HG02588 (cell line): ENCODE results near the gene LPO.

Source experiments
- ATAC-seq: cut with Tn5 transposase; IDR thresholded peaks from one replicate; pipeline ENCODE4 v1.9.1; 2021; ENCODE audit warnings: mild to moderate bottlenecking, moderate library complexity; ENCODE audit not compliant: unreplicated experiment

LPO gene

DNA sequence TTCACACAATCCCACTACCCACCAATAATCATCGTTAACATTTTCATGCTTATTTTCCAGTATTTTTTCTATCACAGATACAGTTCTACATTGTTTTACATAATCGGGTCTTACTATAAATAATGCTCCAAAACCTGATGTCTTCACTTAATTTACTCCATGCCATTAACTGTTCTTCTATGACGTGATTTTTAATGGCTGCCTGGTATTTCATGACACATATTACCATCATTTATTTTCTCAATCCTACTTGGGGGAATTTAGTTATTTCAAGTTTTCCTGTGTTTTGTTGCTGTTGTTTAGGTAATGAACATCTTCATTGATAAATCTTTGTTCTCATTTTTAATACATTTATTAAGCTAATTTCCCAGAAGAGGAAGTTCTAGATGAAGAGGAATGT is 14.7 kb downstream of the LPO start:
- ATAC-seq, result no peak

DNA sequence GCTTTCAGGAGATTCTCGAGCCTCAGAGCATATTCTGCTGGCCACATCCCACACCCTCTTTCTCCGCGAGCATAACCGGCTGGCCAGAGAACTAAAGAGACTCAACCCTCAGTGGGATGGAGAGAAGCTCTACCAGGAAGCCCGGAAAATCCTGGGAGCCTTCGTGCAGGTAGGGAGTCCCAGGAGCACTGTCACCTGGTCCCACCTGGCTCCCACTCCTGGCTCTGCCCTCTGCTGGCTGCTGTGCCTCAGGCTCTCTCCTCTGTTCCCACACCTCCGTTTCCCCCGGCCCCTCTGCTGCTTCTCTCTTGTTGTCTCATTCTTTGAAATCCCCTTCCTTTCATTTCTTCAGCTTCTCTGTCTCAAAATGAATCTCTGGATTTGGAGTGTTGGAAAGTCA is 16.4 kb downstream of the LPO start:
- ATAC-seq, result no peak

DNA sequence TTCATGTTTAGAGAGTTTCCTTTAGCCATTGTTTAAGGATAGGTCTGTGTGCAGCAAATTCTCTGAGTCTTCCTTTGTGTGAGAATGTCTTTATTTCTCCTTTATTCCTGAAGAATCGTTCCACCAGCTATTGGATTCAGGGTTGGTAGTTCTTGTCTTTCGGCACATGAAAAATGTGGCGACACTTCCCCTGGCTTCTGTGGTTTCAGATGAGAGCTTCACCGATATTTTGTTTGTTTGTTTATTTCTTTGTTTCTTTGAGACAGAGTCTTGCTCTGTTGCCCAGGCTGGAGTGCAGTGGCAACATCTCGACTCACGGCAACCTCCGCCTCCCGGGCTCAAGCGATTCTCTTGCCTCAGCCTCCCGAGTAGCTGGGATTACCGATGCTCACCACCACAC is 23.8 kb downstream of the LPO start:
- ATAC-seq, result no peak

DNA sequence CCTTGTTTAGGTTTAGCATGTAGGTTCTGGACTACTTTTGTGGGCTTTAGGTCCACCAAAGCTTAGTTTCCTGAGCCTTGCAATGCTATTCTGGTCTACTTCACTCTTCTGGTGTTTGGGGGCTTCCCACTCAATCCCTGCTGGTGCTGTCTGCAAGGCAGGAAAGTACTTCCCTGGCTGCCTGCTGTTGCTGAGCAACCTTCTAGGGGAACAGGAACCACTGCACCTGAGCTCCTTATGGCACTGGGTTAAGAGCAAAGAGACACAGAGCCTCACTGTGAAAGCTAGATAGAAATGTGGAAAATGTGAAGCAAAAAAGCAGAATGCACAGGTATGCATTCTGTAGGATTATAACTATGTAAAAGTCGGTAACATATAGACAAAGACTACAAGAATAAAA is 25.4 kb downstream of the LPO start:
- ATAC-seq, result no peak

DNA sequence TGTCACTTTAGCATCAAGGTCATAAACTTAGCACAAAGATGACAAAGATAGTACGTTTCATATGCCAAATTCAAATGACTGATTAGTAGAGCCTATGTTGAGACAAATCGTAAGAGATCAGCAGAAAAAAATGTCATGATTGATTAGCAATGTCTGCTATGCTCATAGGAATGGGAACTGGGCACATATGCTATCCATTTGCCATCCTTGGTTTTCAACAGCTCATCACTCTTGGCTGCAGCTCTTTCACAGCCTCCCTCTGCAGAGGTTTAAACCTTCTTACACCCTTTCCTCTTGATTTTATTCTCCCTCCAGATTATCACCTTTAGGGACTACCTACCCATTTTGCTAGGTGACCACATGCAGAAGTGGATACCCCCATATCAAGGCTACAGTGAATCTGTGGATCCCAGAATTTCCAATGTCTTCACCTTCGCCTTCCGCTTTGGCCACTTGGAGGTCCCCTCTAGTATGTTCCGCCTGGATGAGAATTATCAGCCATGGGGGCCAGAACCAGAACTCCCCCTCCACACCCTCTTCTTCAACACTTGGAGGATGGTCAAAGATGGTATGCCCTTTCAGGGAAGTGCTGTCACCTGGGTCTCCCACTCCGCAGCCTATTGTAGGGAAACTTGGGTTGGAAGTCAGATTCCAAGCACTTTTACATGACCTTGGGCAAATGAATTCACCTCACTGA is 26.2 kb downstream of the LPO start:
- ATAC-seq, result no peak

DNA sequence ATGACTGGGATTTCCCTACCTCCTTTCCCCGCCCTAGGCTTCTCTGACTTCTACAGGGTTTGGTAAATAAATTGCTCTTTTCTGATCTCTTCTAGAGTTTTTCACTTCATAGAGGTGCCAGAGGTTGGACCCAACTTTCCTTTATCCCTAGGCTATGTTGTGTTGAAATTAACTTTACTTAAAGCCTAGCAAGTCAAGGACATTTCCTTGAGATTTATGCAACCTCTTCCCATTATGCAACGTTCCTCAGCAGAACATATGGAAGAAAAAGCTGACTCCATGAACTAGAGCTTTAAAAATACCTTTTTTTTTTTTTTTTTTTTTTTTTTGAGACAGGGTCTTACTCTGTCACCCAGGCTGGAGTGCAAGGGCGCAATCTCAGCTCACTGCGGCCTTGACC is 26.9 kb downstream of the LPO start:
- ATAC-seq, result no peak

DNA sequence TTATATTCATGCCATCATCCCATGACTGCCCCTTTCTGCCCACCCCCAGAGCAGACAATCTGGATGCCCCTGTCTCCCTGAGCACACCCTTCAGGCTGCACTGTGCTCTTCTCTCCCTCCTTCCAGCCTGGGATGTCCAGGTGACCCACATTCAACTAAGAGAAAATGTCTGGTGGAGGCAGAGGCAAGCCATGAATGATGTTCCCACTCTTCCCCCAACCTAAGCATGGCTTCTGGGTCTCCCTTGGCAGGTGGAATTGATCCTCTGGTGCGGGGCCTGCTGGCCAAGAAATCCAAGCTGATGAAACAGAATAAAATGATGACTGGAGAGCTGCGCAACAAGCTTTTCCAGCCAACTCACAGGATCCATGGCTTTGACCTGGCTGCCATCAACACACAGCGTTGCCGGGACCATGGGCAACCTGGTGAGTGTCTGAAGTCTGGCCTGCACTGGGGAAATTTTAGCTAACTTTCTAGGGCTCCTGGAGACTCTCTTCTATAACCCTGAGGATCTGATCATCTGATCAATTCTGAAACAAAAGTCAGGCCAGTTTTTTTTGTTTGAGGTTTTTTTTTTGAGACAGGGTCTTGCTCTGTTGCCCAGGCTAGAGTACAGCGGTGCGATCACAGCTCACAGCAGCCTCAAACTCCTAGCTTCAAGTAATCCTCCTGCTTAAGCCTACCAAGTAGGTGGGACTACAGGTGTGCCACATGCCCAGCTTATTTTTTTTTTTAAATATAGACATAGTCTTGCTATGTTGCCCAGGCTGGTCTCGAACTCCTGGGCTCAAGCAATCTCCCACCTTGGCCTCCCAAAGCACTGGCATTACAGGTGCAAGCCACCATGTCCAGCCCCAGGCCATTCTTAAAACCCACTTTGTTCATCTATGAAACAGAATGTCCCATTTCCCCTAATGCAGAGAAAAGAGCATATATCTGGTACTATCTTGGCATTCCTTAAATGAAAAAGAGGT is 27.8 kb downstream of the LPO start:
- no peak for ATAC-seq

DNA sequence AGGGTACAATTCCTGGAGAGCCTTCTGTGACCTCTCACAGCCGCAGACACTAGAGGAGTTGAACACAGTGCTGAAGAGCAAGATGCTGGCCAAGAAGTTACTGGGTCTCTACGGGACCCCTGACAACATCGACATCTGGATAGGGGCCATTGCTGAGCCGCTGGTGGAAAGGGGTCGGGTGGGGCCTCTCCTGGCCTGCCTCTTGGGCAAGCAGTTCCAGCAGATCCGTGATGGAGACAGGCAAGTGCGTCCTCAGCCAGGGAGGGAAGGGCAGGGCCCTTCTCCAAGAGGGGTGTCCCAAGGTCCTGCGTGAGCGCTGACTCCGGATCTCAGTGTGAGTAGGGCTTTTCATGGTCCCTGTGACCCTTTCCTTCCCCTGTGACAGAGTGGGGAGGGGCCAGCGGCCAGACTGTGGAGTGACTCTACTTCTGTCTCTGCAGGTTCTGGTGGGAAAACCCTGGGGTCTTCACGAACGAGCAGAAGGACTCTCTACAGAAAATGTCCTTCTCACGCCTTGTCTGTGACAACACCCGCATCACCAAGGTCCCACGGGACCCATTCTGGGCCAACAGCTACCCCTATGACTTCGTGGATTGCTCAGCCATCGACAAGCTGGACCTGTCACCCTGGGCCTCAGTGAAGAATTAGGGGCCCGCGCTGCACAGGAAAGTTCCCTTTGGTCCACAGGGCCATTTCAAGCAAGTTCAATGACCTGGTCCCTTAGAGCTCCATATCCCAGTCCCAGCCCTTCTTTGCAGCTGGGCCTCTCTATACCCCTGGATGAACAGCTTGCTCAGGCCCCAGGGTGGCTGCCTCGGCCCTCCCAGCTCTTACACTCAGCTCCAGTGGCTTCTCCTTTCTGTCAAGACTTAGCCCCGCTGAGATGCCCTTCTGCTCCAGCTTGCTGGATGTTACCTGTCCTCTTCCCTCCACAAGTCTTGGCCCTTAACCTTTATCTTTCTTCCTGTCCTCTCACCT is 29.3 kb downstream of the LPO start:
- ATAC-seq, result no peak

DNA sequence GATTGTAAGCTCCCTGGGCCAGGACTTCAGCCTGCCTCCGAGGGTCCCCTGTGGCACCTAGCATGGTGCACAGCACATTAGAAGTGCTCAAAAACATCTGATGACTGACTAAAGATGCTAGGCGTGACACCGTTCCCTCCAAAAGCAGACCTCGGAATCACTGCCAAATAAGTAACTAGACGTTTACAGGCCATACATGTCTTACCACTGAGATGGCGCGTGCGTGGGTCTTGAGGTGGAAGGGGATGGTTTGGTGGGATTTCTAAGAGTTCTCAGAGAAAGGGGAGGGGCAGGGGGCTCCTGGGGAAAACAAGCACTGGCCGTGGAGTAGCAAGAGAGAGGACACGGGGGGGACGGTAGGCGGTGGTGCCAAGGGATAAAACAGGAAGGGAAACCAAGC is 29.9 kb downstream of the LPO start:
- no peak for ATAC-seq

DNA sequence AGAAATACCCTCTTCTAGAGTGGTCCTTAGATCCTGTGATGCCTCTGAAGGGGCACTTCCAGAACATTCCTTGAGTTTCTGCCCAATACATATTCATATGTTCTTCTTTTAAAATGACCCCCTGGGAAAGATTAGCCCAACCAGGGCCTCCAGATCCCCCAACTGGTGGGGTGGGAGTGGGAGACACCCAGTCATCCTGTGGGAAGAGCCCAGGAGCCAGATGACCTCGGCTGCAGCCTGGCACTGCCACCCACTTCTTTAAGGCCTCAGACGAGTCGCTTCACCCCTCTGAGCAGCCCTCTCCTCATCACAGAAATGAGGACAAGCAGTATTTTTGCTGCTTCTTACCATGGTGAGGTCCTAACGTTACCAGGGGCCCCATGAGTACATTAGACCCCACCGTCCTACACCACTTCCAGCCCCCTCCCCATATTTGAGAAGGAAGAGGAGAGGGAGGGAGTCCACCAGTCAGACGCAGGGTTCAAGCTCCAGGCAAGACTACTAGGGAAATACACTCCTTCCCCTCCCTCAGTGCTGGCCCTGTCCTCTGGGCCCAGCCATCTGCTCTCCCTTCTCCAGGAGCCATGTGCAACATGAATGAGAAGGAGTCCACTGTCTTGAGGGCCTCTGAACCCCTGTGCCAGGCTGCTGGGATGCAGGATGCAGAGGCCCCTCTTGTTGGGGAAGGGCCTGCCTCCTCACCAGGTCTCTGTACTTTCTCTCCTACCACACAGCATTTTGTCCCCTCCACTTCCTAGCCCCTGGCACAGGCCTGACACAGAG is 30.6 kb downstream of the LPO start:
- ATAC-seq, result no peak

DNA sequence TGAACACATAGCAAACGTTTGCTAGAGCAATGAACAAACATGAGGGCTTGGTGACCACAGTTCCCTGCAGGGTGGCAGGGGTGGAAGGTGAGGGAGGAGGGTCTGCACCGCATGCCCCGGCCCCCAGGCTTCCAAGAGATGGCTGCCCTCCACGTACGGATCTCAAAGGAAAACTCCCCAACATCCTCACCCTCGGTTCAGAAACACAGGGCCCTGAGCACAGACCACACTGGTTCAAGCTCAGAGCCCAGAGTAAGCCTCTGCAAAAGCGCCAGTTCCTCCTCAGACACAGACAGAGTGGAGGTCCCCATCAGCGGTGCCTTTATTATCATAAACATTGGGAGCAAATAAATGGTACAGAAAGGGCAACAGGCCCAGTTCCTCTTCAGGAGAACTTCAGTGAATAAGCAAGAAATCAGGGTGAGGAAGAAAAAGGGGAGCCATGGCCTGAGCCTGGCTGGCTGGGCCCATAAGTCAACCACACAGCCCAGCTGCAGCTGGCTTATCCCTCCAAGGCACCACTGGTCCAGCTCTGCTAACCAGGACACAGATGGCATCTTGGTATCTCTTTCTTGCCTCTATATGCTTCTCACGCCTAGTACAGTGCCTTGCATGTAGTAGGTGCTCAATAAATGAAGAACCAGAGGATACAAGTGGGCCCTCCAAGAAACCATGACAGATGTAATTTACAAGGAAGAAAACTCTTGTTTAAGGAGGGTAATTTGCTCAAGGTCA is 31.3 kb downstream of the LPO start:
- ATAC-seq, result no peak

DNA sequence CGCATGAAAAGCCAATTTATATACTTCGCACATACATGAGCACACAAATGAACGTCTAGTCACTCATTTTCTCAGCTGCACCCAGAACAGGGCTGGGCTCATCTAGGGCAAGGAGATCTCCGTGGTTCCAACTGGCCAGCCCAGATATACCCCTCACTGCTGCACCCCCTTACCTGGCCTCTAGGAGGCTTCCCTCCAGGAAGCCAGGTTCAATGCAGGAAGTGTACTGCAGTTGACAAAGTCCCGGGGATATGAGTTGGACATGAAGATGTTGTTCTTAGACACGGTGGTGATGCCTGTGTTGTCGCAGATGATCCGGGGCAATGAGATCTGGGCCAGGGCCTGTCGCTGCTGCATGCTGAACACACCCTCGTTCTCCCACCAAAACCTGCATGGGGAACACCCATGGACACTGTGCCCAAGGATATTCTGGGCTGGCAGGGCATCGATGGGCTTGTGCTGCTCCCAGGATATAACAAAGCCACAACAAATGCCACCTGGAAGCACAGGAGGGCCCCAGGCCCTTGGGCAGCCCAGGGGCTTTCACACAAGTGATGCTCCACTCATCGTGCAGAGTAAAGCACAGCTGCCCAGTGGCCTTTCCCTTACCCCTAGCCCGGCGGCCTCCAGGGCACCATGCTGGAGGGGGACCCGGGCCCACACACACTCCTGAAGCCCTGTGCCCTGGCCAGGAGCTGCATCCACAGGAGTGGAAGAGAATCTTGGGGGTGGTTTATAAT is 32.3 kb downstream of the LPO start:
- ATAC-seq, result no peak

DNA sequence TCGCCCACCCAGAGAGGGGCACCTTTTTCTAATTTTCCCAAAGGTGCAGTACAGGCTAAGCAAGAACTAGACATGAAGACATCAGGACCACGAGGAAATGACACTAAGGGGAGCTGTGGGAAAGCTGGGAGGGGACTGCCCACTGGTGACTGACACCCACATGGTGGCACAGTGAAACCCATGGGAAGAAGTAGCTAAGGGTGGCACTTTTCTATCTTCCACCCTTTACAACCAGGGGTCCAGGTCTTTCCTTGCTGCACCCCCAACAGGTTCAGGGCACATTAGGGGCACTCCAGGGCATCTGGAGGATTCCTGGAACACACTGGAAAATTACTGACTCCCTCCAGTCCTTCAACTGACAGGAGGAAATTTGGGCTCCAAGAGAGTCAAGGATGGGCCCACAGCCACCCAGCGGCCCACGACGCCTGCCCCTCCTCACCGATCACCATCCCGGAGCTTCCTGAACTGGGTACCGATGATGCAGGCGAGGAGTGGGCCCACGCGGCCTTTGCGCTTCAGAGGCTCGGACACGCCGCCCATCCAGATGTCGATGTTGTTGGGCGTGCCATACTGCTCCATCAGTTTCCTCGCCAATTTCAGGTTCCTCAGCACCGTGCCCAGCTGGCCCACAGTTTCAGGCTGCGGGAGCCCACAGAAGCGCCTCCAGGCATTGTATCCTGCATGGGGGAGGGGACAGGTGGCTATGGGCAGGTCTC is 33.0 kb downstream of the LPO start:
- no peak for ATAC-seq

DNA sequence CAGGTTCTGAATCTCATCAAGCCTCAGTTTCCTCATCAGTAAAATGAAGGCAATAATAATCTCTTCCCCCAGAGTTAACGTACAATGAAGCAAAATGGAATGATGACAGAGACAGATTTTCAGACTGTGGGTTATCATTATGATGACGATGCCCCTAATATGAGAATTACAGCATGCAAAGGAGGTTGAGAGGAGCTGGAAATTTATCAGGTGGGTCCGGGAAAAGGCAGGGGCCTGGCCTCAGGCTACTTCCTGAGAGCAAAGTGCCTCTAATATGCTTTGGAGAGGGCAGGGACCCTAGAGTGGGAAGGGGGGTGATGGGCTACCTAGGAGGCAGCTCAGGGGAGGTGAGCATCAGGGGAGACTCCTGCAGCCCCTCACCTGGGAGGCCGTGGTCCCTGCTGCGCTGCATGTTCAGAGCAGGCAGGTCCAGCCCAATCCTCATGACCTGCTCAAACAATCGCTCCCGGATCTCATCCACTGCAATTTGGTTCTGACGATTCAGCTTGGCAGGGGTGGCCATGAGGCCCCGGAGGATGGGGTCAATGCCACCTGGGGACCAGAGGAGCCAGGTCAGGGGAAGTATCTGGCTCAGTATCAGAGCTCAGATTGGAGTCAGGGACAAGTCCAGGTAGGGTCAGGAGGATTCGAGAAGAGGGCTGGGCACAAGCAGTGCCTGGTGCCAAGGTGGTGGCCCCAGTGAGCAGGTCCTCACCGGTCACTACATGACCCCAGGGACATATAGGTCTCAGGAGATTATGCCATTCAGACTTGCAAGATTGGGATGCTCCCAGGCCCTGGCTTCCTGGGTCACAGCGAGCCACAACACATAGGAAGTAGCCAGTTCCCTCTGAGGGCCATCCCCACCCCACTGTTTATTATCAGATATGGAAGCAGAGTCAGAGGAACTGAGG is 34.2 kb downstream of the LPO start:
- no peak for ATAC-seq

DNA sequence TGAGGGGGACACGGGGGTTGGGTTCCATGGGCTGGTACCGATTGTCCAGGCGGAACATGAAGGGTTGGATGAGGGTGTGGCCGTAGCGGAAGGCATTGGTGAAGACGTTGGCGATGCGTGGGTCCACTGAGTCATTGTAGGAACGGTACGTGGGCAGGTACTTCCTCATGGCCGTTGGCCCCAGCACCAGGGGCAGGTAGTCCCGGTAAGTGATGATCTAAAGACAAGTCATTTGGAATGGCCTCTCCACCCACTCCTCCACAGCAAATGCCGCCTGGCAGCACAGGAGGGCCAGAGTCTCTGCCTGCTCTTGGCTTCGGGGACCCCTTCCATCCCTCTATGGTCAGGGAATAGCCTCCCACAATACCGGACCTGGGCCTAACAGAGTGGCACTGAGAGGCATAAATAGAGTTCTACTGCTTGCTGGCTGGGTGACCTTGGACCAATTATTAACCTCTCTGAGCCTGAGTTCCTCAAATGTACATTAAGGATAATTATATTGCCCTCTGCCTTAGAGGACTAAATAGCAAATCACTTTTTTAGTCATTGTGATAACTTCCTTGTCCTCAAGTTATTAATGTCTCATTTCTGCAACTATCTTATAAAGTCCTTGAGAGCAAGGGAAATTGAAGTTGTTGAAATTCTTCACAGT is 35.2 kb downstream of the LPO start:
- ATAC-seq, result no peak

DNA sequence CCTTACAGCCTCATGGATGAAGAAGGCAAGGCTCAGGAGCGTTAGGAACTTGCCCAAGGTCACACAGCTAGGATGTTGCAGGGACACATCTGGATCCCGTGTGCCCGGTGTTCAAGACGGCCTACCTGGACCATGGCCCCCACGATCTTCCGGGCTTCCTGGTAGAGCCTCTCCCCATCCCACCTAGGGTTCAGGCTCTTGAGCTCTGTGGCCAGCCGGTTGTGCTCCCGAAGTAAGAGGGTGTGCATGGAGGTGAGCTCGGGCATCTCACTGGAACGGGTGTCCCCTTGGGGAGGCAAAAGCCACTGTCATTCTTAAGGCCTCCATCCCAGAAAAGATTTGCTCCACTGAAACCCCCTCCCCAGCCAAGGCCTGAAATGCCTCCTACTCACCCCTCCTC is 37.0 kb downstream of the LPO start:
- ATAC-seq, result no peak

DNA sequence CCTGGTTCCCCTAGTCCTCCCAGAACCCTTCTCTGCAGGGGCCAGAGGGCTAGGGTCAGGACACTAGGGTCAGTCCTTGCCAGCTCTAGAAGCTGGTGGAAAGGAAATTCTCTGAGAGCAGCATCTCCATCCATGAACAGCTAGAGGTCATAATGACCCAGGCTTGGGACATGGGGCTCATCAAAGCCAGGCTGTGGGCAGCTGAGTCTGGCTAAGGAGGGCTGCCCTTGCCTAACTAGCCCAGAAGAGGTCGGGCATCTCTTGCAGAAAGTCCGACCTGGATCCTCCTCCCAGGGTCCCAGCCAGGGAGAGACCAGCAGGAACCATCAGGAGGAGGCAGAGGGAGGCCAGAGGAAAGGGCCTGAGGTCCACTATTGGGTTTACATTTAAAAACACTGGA is 38.0 kb downstream of the LPO start:
- no peak for ATAC-seq
